Ascending aorta (tissue), 2 donors: ENCODE data around the gene USP31. TPM values are rescaled to one million over a fixed set of nuclear protein-coding genes. Genes with fewer than 3 reads are reported as not detected.

Experiments
- DNase-seq, 2 donors: peaks; one replicate each; pipeline ENCODE4 v3.0.0-alpha.2; 2019; ENCODE audit warnings: low spot score in 2 of 2
- H3K27ac ChIP-seq, 2 donors: fragments of 200-600 bp; sonication (generic); one replicate each; pipeline ENCODE4 v1.5.1; 2016 to 2017; ENCODE audit warnings: mild to moderate bottlenecking in 1 of 2
- H3K27me3 ChIP-seq: fragments of 200-600 bp; sonication (generic); one replicate; pipeline ENCODE4 v1.5.1; 2017
- H3K36me3 ChIP-seq, 2 donors: fragments of 200-600 bp; sonication (generic); one replicate each; pipeline ENCODE4 v1.5.1; 2016
- H3K4me1 ChIP-seq, 2 donors: fragments of 200-600 bp; sonication (generic); one replicate each; pipeline ENCODE4 v1.5.1; 2016 to 2017; ENCODE audit warnings: mild to moderate bottlenecking in 1 of 2
- H3K4me3 ChIP-seq, 2 donors: fragments of 200-600 bp; sonication (generic); one replicate each; pipeline ENCODE4 v1.5.1; 2016 to 2017; ENCODE audit warnings: mild to moderate bottlenecking in 1 of 2
- H3K9me3 ChIP-seq, 2 donors: fragments of 200-600 bp; sonication (generic); one replicate each; pipeline ENCODE4 v1.5.1; 2016
- intact Hi-C: fragments of 100-400 bp; cut with DNase I; formaldehyde crosslinking; loops from one replicate; pipeline ENCODE4 v1.15.1; 2023
- total RNA-seq: library from RNA; depleted of rRNA; stranded (reverse); fragments of >200 nt; gene quantifications from one replicate; pipeline ENCODE4 v1.1.0, GENCODE V29; 2016
- TF ChIP-seq, protein P1 (sequence below), 3 experiments: fragments of 200-600 bp in 2 of 3; fragments of 450-650 bp in 1 of 3; sonication (generic) in 2 of 3; IDR thresholded peaks; one replicate each; pipeline ENCODE4 v1.5.1; 2016 to 2019; ENCODE audit warnings: antibody characterized with exemption in 3 of 3, mild to moderate bottlenecking in 1 of 3, moderate library complexity in 1 of 3

USP31 gene
- total RNA-seq, 1 donor from 2014 or later, result 6.2 TPM

DNA sequence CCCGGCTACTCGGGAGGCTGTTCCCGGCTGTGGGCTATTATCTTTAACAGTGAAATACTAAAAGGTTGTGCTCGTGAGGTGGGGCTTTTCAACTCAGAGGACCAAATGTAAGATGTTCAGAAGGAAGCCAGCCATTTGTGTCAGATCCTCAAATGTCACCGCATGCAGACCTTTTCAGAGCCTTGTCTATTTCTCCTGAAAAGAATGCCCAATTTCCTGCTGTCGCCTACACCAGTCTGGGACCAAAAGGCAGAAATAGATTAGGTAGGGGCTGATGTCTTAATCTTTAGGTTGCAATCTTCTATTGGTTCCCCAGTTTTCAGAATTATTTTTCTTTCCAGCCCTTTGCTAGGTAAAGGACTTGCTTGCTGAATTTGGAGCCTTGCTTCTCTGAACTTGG lies 8.9 kb upstream of the USP31 start:
- Histone ChIP-seq H3K27me3 (no peaks in the 10 kb centered on the region), H3K4me1 (no peaks in the 10 kb centered on the region), H3K27ac (no peak overlapping the region), H3K4me3 (no peak overlapping the region), H3K9me3 (no peaks in the 10 kb centered on the region), H3K36me3 (no peaks in the 10 kb centered on the region)
- no peak for DNase-seq
- intact Hi-C loops, result no loop called here
- TF ChIP-seq, protein P1, sequence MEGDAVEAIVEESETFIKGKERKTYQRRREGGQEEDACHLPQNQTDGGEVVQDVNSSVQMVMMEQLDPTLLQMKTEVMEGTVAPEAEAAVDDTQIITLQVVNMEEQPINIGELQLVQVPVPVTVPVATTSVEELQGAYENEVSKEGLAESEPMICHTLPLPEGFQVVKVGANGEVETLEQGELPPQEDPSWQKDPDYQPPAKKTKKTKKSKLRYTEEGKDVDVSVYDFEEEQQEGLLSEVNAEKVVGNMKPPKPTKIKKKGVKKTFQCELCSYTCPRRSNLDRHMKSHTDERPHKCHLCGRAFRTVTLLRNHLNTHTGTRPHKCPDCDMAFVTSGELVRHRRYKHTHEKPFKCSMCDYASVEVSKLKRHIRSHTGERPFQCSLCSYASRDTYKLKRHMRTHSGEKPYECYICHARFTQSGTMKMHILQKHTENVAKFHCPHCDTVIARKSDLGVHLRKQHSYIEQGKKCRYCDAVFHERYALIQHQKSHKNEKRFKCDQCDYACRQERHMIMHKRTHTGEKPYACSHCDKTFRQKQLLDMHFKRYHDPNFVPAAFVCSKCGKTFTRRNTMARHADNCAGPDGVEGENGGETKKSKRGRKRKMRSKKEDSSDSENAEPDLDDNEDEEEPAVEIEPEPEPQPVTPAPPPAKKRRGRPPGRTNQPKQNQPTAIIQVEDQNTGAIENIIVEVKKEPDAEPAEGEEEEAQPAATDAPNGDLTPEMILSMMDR (IDR thresholded peaks at IDR 0.05), result no peak

DNA sequence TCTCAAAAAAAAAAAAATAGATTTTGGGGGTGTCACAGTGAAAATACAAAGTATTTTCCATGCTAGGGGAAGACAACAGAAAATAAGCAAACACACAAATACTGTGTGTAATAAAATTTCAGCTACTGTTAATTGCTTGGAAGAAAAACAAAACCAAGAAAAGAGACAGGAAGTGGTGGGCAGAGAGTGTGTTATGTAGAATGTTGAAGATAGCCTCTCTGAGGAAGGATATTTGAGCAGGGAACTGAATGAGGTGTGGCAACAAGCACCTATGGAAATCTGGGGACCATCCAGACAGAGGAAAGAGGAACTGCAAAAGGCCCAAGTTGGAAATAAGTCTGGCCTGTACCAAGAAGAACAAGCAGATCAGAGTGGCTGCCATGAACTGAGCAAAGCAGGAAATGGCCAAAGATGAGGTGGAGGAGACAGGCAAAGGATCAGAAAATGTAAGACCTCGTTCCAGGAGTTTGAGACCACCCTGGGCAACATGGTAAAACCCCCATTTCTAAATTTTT lies 7.8 kb upstream of the USP31 start:
- intact Hi-C loops, result no loop called here
- no peaks in the 10 kb centered on the region for H3K9me3 ChIP-seq

DNA sequence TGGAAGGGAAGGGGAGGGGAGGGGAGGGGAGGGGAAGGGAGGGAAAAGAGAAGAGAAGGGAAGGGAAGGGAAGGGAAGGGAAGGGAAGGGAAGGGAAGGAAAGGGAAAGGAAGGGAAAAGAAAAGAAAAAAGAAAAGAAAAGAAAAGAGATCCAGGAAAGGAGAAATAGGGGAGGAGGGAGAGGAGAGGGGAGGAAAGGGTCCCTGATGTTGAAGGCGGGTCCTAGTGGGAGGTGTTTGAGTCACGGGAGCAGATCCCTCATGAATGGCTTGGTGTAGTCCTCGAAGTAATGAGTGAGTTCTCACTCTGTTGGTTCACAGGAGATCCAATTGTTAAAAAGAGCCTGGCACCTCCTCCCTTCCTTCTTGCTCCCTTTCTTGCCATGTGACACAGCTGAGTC lies 6.9 kb upstream of the USP31 start:
- no peaks in the 10 kb centered on the region for H3K36me3 ChIP-seq
- H3K27me3 ChIP-seq, result no peaks in the 10 kb centered on the region
- no peak for DNase-seq
- intact Hi-C loops, result no loop called here
- no peak overlapping the region for H3K27ac ChIP-seq
- TF ChIP-seq, protein P1 (IDR thresholded peaks at IDR 0.05), result no peak
- H3K4me1 ChIP-seq, result no peaks in the 10 kb centered on the region
- H3K9me3 ChIP-seq, result no peaks in the 10 kb centered on the region
- H3K4me3 ChIP-seq, result no peak overlapping the region

More for the DNA sequence above, 7.8 kb upstream of the USP31 start:
- no peaks in the 10 kb centered on the region for H3K36me3 ChIP-seq
- H3K27ac ChIP-seq, result no peak overlapping the region
- no peak for DNase-seq
- no peaks in the 10 kb centered on the region for H3K4me1 ChIP-seq
- TF ChIP-seq, protein P1 (IDR thresholded peaks at IDR 0.05), result no peak
- H3K27me3 ChIP-seq, result no peaks in the 10 kb centered on the region
- H3K4me3 ChIP-seq, result no peak overlapping the region

DNA sequence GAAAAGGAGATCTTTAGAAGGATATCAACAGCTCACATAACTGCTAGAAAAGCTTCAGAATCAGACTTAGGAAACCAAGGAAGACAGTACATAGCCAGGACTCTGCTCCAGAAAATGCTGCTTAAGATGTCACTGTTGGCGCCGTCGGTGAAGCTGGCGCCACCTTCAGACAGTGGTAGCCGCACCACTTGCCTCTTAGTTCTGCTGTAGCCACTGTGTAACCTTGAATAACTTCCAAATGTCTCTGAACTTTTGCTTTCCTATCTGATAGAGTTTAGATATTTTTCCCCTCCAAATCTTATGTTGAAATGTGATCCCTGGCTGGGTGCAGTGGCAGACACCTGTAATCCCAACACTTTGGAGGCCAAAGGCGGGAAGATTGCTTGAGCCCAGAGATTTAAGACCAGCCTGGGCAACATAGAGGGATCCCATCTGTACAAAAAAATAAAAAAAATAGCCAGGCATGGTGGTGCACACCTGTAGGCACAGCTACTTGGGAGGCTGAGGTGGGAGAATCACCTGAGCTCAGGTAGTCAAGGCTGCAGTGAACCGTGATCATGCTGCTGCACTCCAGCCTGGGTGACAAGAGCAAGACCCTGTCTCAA lies 6.3 kb upstream of the USP31 start:
- no peaks in the 10 kb centered on the region for H3K27me3 ChIP-seq
- TF ChIP-seq, protein P1 (IDR thresholded peaks at IDR 0.05), result peak in 1 of 3 experiments; percentile 28
- no peaks in the 10 kb centered on the region for H3K36me3 ChIP-seq
- intact Hi-C loops, result no loop called here
- H3K4me1 ChIP-seq, result no peaks in the 10 kb centered on the region
- no peak overlapping the region for H3K27ac ChIP-seq
- no peak overlapping the region for H3K4me3 ChIP-seq
- no peak for DNase-seq
- no peaks in the 10 kb centered on the region for H3K9me3 ChIP-seq

- no peak for DNase-seq
- Histone ChIP-seq H3K9me3 (no peaks in the 10 kb centered on the region), H3K27ac (no peak overlapping the region), H3K4me3 (no peak overlapping the region), H3K4me1 (peaks cover 3 to 10% of the 10 kb centered on the region in 2 donors), H3K36me3 (no peaks in the 10 kb centered on the region), H3K27me3 (no peaks in the 10 kb centered on the region)
- TF ChIP-seq, protein P1 (IDR thresholded peaks at IDR 0.05), result no peak
- intact Hi-C loops, result no loop called here
Measured at GRCh38 chr16:23152386-23153178, 3.3 kb upstream of the USP31 start.
